Panc1 (cell line): ENCODE measurements around the gene ARID5A. TPM values are rescaled to one million over a fixed set of nuclear protein-coding genes. Genes with fewer than 3 reads are reported as not detected.

Experiments
- ATAC-seq: fragments of 200-7000 bp; cut with Tn5 transposase; 2 replicates; pipeline ENCODE4 v1.9.1; 2020; ENCODE audit warnings: mild to moderate bottlenecking, moderate library complexity
- BruUV-seq: library from RNA; stranded (reverse); fragments of 400-500 nt; replicated peaks from 2 replicates; lab custom pipeline; 2021; lab: Mats Ljungman, UMichigan
- CTCF ChIA-PET: fragments of 300-600 bp; sonication (Branson Sonifier 250); formaldehyde crosslinking; loops from one replicate; lab custom pipeline; 2022; ENCODE audit warnings: antibody characterized with exemption; lab: Charles Lee
- POLR2A ChIA-PET: fragments of 300-600 bp; sonication (Branson Sonifier 250); formaldehyde crosslinking; loops from one replicate; lab custom pipeline; 2022; ENCODE audit warnings: antibody characterized with exemption; lab: Charles Lee
- DNase-seq: peaks from one replicate; pipeline ENCODE4 v3.0.0-alpha.2; 2010; ENCODE audit warnings: low read depth, low spot score
- H3K27ac ChIP-seq: 2 replicates; pipeline ENCODE4 v1.5.1; 2011; ENCODE audit warnings: mild to moderate bottlenecking, low read length, inconsistent platforms
- H3K27me3 ChIP-seq: fragments of 200-500 bp; sonication (Bioruptor generic); 2 replicates; pipeline ENCODE4 v1.6.0; 2014; ENCODE audit warnings: low read length, inconsistent platforms; ENCODE audit not compliant: control insufficient read depth, insufficient read depth
- H3K36me3 ChIP-seq: fragments of 200-500 bp; sonication (Bioruptor generic); 2 replicates; pipeline ENCODE4 v1.5.1; 2014; ENCODE audit warnings: inconsistent platforms, mild to moderate bottlenecking, low read length, moderate library complexity; ENCODE audit not compliant: control insufficient read depth, insufficient read depth
- H3K4me1 ChIP-seq: 2 replicates; pipeline ENCODE4 v1.5.1; 2011; ENCODE audit warnings: inconsistent platforms, mild to moderate bottlenecking, low read length, moderate library complexity; ENCODE audit not compliant: control insufficient read depth, insufficient read depth
- H3K4me3 ChIP-seq, 2 experiments: 2 replicates each; pipeline ENCODE4 v1.5.1; 2011 to 2012; ENCODE audit warnings: low read depth in 2 of 2, low read length in 2 of 2, mild to moderate bottlenecking in 2 of 2, inconsistent platforms in 1 of 2, moderate library complexity in 1 of 2
- H3K9me3 ChIP-seq: fragments of 200-500 bp; sonication (Bioruptor generic); 2 replicates; pipeline ENCODE4 v1.5.1; 2014; ENCODE audit warnings: low read depth, mild to moderate bottlenecking, inconsistent platforms, low read length, moderate library complexity; ENCODE audit not compliant: control insufficient read depth, insufficient read depth
- POLR2AphosphoS5 ChIP-seq: IDR thresholded peaks from 2 replicates; pipeline ENCODE4 v1.6.1; 2012; ENCODE audit warnings: mild to moderate bottlenecking, low read depth, low read length, moderate library complexity
- SIN3A ChIP-seq: IDR thresholded peaks from 2 replicates; pipeline ENCODE4 v1.6.1; 2012; ENCODE audit warnings: low read depth, mild to moderate bottlenecking, low read length, moderate library complexity, borderline replicate concordance; ENCODE audit not compliant: insufficient read depth
- TCF7L2 ChIP-seq: IDR thresholded peaks from 2 replicates; pipeline ENCODE4 v1.6.1; 2011; ENCODE audit warnings: mild to moderate bottlenecking, low read depth, low read length, inconsistent platforms
- in situ Hi-C: cut with HindIII; loops from 2 replicates; pipeline ENCODE4 v1.10.0; 2016; ENCODE audit warnings: low sequenced_read_pairs, low pct_unique_long_range_greater_than_20kb
- intact Hi-C: fragments of 100-400 bp; cut with micrococcal nuclease; formaldehyde crosslinking; loops from one replicate; pipeline ENCODE4 v1.10.0; 2022; ENCODE audit not compliant: unreplicated experiment
- total RNA-seq: library from RNA; stranded (reverse); gene quantifications from one replicate; pipeline ENCODE4 v1.2.1, GENCODE V29; 2021; ENCODE audit not compliant: unreplicated experiment
- TF ChIP-seq, protein P1 (sequence below): fragments of 450-650 bp; IDR thresholded peaks from 2 replicates; pipeline ENCODE4 v1.5.1; 2017; ENCODE audit warnings: mild to moderate bottlenecking
- TF ChIP-seq, protein P2 (sequence below), 2 experiments: IDR thresholded peaks; 2 replicates each; pipeline ENCODE4 v1.6.1; 2011 to 2012; ENCODE audit warnings: low read depth in 2 of 2, control low read depth in 1 of 2, low read length in 1 of 2, mild to moderate bottlenecking in 1 of 2, moderate library complexity in 1 of 2; ENCODE audit not compliant: insufficient read depth in 1 of 2

ARID5A gene
- total RNA-seq, 1 experiment from 2014 or later: 19.3 TPM

DNA sequence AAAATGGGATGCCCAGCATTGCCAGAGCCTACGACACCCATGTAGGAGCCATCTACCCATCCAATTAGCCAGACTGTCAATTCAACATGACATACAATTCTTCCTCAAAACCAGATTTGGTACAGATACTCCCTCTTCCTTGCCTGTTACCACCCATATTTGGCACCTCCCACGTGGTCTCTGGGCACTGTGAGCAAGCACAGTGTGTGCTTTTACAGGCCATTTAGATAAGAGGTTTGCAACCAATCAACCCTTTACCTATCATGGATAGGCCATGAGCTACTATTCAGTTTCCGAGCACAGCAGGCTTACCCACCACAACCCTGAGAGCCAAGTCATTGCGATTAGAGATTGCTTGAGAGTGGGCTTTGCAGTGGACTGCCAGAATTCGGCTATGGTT, 40.9 kb downstream of the ARID5A start:
- TF ChIP-seq SIN3A: no peak
- TF ChIP-seq, protein P1, sequence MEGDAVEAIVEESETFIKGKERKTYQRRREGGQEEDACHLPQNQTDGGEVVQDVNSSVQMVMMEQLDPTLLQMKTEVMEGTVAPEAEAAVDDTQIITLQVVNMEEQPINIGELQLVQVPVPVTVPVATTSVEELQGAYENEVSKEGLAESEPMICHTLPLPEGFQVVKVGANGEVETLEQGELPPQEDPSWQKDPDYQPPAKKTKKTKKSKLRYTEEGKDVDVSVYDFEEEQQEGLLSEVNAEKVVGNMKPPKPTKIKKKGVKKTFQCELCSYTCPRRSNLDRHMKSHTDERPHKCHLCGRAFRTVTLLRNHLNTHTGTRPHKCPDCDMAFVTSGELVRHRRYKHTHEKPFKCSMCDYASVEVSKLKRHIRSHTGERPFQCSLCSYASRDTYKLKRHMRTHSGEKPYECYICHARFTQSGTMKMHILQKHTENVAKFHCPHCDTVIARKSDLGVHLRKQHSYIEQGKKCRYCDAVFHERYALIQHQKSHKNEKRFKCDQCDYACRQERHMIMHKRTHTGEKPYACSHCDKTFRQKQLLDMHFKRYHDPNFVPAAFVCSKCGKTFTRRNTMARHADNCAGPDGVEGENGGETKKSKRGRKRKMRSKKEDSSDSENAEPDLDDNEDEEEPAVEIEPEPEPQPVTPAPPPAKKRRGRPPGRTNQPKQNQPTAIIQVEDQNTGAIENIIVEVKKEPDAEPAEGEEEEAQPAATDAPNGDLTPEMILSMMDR: no peak
- no peak for TF ChIP-seq POLR2AphosphoS5
- TF ChIP-seq, protein P2, sequence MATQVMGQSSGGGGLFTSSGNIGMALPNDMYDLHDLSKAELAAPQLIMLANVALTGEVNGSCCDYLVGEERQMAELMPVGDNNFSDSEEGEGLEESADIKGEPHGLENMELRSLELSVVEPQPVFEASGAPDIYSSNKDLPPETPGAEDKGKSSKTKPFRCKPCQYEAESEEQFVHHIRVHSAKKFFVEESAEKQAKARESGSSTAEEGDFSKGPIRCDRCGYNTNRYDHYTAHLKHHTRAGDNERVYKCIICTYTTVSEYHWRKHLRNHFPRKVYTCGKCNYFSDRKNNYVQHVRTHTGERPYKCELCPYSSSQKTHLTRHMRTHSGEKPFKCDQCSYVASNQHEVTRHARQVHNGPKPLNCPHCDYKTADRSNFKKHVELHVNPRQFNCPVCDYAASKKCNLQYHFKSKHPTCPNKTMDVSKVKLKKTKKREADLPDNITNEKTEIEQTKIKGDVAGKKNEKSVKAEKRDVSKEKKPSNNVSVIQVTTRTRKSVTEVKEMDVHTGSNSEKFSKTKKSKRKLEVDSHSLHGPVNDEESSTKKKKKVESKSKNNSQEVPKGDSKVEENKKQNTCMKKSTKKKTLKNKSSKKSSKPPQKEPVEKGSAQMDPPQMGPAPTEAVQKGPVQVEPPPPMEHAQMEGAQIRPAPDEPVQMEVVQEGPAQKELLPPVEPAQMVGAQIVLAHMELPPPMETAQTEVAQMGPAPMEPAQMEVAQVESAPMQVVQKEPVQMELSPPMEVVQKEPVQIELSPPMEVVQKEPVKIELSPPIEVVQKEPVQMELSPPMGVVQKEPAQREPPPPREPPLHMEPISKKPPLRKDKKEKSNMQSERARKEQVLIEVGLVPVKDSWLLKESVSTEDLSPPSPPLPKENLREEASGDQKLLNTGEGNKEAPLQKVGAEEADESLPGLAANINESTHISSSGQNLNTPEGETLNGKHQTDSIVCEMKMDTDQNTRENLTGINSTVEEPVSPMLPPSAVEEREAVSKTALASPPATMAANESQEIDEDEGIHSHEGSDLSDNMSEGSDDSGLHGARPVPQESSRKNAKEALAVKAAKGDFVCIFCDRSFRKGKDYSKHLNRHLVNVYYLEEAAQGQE (IDR thresholded peaks at IDR 0.05; ENCODE audit: insufficient read depth in 1 of 2, low read depth in 2 of 2, low read length in 1 of 2): no peak
- TF ChIP-seq TCF7L2: no peak
- no peaks in the 10 kb centered on the region for H3K4me1 ChIP-seq
- no TSS peak for BruUV-seq
- intact Hi-C loops: no loop called here
- H3K4me3 ChIP-seq: no peak overlapping the region
- ChIA-PET POLR2A (no interaction called here), CTCF (no interaction called here)
- no peaks in the 10 kb centered on the region for H3K36me3 ChIP-seq
- ATAC-seq: no peak
- H3K9me3 ChIP-seq: no peaks in the 10 kb centered on the region
- no peak for DNase-seq
- H3K27ac ChIP-seq: no peak overlapping the region
- H3K27me3 ChIP-seq: no peaks in the 10 kb centered on the region
- in situ Hi-C loops: no loop called here

DNA sequence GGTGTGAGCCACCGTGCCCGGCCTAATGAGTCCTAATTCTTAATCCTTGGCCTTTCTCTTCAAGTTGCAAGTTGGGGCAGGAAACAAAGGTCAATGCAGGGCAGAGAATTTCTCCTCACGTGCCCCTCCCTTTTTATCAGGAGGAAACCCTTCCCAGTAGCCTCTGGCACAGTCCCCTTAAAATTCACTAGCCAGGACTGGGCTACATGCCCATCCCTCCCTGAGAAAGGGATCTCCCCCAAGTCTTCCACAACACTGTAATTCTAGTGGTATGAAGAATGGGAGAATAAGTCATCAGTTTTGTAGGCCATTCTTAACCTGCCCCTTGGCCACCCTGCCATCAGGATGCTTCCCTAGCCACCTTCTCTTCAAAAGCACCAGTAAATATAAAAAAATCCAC, 42.2 kb downstream of the ARID5A start:
- TF ChIP-seq, protein P1: no peak
- TF ChIP-seq SIN3A (no peak), POLR2AphosphoS5 (no peak), TCF7L2 (no peak)
- TF ChIP-seq, protein P2 (IDR thresholded peaks at IDR 0.05; ENCODE audit: insufficient read depth in 1 of 2, low read depth in 2 of 2, low read length in 1 of 2): no peak
- no peak overlapping the region for H3K27ac ChIP-seq
- H3K4me3 ChIP-seq: no peak overlapping the region
- POLR2A ChIA-PET: no interaction called here
- no peaks in the 10 kb centered on the region for H3K27me3 ChIP-seq
- in situ Hi-C loops (no loop called here), intact Hi-C loops (no loop called here)
- ATAC-seq: no peak
- no peaks in the 10 kb centered on the region for H3K4me1 ChIP-seq
- H3K36me3 ChIP-seq: no peaks in the 10 kb centered on the region
- no TSS peak for BruUV-seq
- no peaks in the 10 kb centered on the region for H3K9me3 ChIP-seq
- DNase-seq: no peak
- CTCF ChIA-PET: no interaction called here
